OCI-LY7 (cell line): ENCODE measurements around the gene PARD3.

Experiments
- CTCF ChIP-seq: fragments of 200-600 bp; sonication (generic); conservative IDR thresholded peaks from 2 replicates; pipeline ENCODE4 v1.5.1; 2014; ENCODE audit warnings: mild to moderate bottlenecking, antibody characterized with exemption, low read length, moderate library complexity, mixed read lengths
- EZH2phosphoT487 ChIP-seq: fragments of 200-600 bp; sonication (generic); IDR thresholded peaks from 2 replicates; pipeline ENCODE4 v1.6.1; 2018; ENCODE audit warnings: low read depth, borderline replicate concordance, mild to moderate bottlenecking, mixed run types, antibody characterized with exemption, low read length, moderate library complexity, mixed read lengths

- no peak for TF ChIP-seq EZH2phosphoT487
- no peak for TF ChIP-seq CTCF
Measured at GRCh38 chr10:34295142-34295548, 520.0 kb downstream of the PARD3 start.
